GM18526 (cell line): Measurements from ENCODE around the gene IDH2.

Source experiments
- POLR2A ChIP-seq: IDR thresholded peaks from 3 replicates; pipeline ENCODE4 v1.6.1; 2011; ENCODE audit not compliant: insufficient read length; ENCODE audit errors: extremely low read depth

The IDH2 gene

DNA sequence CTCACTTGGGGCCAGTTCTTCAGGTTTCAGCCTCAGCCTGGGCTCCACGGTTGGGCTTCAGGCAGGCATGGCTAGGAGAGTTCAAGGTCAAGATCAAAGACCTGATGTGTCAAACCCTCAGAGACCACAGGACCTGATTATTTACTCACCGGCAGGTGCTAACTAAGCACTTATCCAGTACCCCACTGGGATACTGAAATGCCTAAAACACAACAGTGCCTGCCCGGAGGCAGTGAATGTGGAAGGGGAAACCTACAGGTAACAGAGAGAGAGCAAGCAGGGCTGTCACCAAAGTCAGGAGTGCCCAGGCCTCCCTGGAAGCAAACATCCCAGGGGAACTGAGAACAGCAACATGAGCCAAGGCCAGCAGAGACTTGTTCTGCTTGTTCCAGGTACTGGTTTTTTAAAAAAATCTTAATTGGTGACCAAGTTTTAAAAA is 6.7 kb downstream of the IDH2 start:
- TF ChIP-seq POLR2A: no peak

DNA sequence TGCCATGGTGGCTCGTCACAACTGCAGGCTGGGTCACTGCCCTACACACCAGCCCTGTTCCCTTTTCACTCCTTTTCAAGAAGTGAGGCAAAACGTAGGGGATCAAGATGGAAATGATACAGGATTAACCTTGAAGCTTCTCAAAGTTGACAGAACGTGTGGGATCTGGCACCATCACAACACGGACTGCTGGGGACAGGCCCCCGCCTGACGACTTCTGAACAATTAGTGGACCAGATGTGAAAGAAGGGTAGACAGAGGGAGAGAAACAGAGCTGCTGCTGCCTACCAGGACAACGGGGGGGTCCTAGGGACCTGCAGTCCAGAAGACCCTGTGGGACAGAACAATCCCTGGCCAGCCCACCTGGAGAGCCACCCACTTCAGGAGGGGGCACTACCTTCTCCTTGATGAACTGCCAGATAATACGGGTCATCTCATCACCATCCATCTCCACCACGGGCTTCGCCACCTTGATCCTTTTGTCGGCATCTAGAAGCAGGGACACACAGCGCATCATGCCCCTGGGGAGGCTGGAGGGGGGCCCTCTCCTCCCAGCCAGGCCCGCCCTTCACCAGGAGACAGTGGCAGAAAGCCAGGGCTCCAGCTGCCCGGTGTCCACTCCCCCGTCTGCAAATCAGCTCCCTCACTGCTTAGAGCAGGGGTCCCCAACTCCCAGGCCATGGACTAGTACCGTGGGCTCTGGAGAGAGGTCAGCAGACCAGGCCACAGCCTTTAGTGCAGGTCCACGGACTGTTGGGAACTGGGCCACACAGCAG is 10.9 kb downstream of the IDH2 start:
- no peak for TF ChIP-seq POLR2A

DNA sequence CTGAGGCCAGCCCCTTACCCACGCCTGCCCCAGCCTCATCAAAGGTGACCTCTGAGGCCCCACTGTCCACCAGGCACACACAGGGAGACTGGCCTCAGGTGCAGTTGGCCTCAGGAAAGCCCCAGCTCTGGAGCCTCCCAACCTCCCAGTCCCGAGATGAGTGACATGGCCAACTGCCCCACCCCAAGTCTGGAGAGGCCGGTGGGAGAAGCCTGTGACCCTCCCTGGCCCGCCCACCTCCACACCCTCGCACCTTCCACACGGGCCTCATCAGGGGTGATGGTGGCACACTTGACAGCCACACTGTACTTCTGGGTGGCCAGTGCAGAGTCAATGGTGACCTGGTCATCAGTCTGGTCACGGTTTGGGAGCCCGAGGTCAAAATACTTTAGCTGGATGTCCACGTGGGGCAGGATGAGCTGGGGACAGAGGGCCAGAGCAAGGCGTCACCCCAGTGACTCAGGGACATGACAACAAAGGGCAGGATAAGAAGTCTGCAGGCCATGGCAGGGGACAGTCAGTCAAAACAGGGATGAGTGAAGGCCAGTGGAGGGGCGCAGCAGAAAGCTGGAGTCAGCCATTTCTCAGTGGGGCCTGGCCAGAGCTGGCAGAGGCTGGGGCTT is 11.9 kb downstream of the IDH2 start:
- TF ChIP-seq POLR2A: no peak

DNA sequence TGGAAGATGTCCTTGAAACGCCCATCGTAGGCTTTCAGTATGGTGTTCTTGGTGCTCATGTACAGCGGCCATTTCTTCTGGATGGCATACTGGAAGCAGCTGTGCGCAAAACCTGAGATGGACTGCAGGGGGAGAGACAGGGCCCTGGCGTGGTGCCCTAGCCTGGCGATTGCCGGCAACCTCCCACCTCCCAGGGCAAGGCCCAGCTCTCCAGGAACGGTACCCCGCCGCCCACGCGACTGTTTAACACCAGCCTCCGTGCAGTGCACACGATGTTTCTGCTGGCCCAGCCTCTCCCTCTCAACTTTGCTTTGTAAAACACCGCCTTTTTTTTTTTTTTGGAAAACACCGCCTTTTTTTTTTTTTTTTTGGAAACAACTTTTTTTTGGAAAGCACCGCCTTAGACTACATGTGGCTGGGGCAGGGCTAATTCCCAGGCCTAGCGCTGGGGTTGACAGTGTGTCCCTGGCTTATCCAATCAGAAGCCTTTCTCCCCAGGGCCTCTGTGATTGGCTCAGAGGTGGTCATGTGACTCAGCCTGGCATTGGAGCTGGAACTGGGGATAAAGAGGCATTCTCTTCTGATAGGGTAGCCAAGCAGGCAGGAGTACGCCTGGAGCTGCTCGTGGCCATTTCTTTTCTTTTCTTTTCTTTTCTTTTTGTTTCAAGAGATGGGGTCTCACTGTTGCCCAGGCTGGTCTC is 14.7 kb downstream of the IDH2 start:
- TF ChIP-seq POLR2A: no peak

DNA sequence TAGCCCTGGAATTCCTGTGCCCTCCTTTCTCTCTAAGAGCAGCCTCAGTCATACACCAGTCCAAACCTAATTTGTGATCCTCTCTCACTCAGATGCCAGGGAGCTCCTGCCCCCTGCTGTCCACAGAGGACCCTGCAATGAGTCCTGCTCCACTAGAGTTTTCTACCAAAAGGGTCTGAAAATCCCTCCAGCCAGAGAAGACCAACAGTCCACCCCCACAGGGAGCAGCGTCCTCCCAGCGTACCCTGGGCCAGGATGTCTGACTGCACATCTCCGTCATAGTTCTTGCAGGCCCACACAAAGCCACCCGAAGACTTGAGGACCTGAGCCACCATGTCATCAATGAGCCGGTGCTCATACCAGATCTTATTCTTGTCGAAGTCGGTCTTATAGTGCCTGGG is 15.4 kb downstream of the IDH2 start:
- TF ChIP-seq POLR2A: no peak

DNA sequence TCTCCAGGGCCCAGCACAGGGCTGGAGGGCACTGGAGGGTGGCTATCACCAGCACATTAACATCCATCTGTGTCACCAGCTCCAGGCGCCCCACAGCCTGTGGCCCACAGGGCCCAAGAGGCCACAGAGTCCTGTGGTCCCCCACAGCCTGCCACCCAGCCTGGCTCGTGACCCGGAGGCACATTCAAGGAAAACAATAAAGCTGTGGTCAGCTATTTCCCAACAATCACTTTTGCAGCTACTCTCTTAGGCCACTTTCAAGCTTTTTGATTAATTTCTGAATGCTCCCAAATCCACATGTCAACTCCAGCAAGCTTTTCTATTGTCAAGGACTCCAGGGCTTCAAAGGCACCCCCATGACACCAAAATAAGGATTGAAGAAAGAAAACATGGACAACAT is 16.7 kb downstream of the IDH2 start:
- TF ChIP-seq POLR2A: no peak

DNA sequence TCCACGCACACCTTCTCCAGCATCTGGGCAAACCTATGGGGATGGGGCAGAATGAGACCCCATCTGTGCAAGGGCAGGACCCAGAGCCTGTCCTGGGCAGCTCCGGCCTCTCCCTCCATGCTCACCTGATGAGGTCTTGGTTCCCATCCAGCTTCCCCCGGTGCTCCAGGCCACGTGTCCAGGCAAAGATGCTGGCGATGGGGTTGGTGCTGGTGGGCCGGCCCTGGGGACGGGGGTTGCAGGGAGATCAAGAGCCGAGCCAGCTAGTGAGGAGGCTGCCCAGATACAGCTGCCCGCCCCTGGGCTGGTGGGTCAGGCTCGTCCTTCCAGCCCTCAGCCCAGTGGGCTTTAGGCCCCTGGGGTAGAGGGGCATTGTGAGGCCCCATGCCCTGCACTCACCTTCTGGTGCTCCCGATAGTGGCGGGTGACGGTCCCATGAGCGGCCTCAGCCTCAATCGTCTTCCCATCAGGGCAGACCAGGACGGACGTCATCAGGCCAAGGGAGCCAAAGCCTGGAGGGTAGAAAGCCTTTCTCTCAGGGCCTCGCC is 17.3 kb downstream of the IDH2 start:
- TF ChIP-seq POLR2A: no peak

DNA sequence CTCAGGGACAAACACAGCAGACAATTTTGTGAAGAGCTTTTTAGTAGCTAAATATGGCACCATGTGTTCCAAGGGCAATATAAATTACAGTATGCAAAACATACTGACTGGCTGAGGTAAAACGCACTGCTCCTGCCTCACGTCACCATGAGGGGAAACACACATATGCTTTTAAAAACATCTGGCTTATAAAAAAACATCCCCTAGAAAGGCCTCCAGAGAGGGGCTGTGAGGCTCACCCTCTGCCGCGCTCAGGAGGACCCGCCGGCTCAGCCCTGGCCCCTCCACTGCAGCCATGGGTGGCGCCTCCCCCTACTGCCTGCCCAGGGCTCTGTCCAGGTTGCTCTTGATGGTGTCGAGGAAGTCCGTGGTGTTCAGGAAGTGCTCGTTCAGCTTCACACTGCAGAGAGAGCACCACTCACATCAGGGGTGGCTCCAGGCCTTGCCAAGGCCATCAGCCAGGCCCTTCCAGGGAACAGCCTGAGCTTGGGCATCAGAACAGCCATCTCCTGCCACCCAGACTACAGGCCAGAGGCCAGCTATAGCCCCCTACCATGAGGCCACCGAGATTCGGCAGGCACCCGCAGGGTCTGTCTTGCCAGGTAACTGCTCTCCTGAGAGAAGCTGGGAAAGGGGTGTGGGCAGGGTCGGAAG is 18.2 kb downstream of the IDH2 start:
- no peak for TF ChIP-seq POLR2A

DNA sequence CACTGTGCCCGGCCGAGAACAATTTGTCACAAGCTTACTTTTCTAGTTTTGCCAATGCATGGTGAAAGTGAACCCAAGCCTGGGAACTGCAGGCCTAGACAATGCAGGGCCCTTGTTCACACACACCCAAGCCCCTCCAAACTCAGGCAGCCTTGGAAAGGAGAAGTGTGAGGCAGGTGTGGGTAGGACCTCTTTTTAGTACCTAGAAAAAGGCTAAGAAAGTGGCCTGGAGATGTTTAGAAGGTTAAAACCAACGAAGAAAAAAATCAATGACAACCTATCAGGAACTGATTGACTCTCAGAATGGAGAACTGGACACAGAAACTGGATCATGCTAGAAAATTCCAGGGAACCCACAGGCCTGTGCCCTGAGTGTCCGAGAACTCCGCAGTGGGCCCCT is 18.8 kb downstream of the IDH2 start:
- no peak for TF ChIP-seq POLR2A

DNA sequence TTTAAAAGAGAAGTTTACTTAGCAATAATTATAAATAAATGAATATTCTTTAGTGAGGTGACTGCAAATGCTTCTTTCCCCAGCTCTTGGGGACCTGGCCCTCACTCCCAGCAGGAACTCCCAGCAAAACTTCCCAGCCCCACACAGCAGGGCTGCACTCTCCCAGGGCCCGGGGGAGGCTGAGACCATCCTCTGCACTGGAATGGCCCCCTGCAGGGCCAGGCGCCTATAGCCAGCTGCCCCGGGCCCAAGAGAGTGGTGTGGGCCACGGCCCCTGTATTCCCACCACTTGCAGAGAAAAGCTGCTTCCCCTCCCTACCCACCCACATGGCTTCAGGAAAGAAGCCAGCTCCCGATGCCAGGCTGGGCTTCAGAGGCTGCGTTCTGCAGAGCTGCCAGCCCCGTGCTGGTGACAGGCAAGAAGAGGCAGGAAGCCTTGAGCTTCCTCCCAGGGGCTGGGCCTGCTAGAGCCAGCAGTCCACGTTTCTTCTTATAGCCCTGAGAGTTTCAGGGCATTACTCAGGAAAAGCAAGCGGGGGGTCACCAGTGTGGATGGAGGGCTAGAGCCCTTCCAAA is 20.0 kb downstream of the IDH2 start:
- TF ChIP-seq POLR2A: no peak

DNA sequence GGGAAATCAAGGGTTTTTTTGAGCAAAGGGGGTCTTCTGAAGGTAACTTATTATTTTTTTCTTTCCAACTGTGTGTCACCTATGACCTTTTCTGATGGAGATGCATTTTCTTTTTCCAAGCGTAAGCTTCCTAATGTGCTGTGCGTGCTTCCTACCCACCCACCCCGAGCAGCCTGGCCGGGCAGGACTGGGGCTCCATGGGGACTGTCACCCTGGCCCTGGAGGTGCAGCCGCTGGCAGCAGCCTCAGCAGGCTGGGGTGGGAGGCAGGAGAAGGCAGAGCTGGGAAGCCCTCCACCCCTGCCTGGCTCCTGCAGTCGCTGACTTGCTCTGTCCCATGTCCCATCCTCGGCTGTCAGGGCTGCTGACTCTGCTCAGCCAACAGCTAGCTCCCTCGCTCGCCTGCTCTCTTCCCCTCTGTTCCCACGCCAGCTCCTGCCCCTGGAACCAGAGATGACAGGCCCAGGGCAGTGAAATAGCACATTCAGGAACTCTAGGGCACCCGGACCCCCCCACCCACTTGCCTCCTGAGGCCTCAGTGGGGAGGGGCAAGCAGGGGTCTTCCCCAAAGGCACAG is 21.4 kb downstream of the IDH2 start:
- no peak for TF ChIP-seq POLR2A

DNA sequence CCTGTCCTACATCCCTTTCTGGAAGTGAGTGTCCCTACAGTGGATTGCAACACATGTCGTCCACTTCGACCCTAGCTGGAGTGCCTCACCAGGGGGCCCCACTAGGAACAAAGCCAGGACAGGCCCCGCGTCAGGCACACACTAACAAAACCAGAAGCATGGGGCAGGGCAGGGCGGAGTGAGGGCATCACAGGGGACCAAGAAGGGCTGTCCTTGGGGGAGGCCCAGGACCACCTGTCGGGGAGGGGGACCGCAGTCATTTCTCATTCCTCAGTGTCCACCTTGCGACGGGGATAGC is 21.9 kb downstream of the IDH2 start:
- TF ChIP-seq POLR2A: no peak

DNA sequence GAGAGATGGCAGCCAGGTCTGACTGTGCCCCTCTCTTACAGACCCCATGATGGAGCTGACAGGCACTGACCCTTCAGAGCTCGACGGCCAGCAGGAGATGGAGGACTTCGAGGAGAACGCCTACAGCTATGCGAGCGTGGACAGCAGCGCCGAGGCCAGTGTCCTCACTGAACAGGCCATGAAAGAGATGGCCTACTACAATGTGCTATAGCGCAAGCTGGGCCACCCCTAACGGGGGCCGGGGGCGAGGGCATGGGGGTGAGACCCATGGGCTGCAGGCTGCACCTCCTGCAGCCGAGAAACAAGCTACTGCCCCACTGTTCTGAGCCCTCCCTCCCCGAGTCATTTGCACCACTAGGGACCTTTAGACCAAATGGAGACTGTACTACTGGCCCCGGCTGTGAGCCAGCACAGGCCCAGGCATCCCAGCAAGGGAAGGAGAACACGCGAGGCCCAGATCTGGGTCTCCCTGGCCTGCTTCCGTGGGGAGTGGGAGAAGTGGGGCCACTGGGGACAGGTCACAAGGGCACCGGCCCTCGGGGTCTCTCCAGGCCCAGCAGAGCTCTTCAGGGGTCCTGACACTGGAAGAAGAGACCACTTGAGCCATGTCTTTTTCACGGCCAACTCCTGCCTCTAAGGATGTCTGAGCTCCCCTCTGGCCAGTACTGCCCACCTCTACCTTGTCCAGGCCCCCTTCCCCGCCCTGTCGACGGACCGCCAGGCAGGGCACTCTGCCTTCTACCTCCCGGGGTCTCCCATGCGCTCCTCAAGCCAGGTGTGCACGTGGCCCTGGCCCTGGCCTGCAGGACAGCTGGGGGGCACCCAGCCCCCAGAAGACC is 22.4 kb downstream of the IDH2 start:
- no peak for TF ChIP-seq POLR2A

DNA sequence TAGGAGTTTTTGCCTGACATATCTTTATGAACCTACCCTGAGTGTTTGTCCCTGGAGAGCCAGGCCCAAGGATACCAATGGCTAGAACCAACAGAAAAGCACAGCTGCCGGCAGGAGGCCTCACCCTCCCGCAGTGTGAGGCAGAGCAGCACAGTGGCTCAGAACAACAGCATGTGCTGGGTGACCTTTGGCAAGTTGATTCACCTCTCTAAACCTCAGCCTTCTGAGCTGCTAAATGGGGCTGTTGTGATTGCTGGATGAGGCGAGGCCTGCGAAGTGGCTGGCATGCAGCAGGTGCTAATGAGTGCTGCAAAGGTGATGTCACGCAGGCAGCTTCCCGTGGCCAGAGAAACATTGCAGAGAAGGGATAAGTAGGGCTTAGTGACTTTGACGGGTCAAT is 23.3 kb downstream of the IDH2 start:
- no peak for TF ChIP-seq POLR2A

DNA sequence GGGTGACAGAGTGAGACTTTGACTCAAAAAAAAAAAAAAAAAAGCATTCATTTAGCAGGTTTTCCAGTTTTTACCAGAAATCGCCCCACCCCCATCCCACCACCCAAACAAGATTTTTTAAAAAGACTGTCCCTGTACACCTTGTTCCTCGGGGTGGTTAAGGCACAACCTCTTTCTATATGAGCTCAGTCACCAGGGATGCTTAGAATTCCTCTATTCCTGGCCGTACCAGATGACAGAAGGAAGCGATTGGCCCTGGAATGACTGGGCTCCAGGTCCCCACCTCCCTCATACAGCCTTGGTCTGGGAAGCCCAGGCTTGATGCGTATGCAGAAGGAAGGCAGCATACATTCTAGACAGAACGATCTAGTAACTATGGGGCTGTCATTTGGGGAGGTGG is 25.6 kb downstream of the IDH2 start:
- TF ChIP-seq POLR2A: no peak
